K562 (cell line): ENCODE results near the gene XYLB. TPM values are rescaled to one million over a fixed set of nuclear protein-coding genes. Genes with fewer than 3 reads are reported as not detected.

Experiments
- ATAC-seq: fragments of 200-7000 bp; cut with Tn5 transposase; 3 replicates; pipeline ENCODE4 v1.9.1; 2020; ENCODE audit warnings: moderate library complexity
- BruUV-seq: library from RNA; stranded (reverse); fragments of 400-500 nt; replicated peaks from 2 replicates; lab custom pipeline; 2021; lab: Mats Ljungman, UMichigan
- CTCF ChIA-PET: fragments of 300-600 bp; formaldehyde crosslinking; extraction: SDS; loops from one replicate; lab custom pipeline; 2021; ENCODE audit warnings: low intra/inter-chr PET ratio; lab: Yijun Ruan, JAX
- POLR2A ChIA-PET: fragments of 300-600, 350-650 bp; sonication (Branson Sonifier 250); formaldehyde crosslinking; extraction: SDS; loops from one replicate; lab custom pipeline; 2021; ENCODE audit warnings: antibody characterized with exemption, inconsistent platforms; lab: Yijun Ruan, JAX
- DNase-seq, 4 experiments: peaks; one replicate each; pipeline versions ENCODE4 v3.0.0 to v3.0.0-alpha.2; 2011 to 2018; ENCODE audit warnings: low spot score in 3 of 4, mixed read lengths in 3 of 4; ENCODE audit errors: extremely low read depth in 1 of 4
- FAIRE-seq: peaks from 2 replicates; lab custom pipeline; 2011; peaks lifted over from hg19 to GRCh38; lab: Jason Lieb, UNC
- H2AFZ ChIP-seq: 2 replicates; pipeline ENCODE4 v1.6.0; 2011; ENCODE audit warnings: low read depth, low read length, control low read depth, inconsistent platforms
- H3K27ac ChIP-seq: fragments of 200-600 bp; 3 replicates; pipeline ENCODE4 v1.8.0; 2011; ENCODE audit warnings: low read depth, mild to moderate bottlenecking, control low read depth, inconsistent platforms, low read length, moderate library complexity, mixed read lengths; ENCODE audit errors: extremely low read depth
- H3K27me3 ChIP-seq, 2 experiments: fragments of 300-600 bp in 1 of 2; 2 replicates in 1 of 2; 3 replicates in 1 of 2; pipeline versions ENCODE4 v1.6.0 to v1.8.0; 2011; ENCODE audit warnings: inconsistent platforms in 2 of 2, low read length in 2 of 2, mild to moderate bottlenecking in 1 of 2, mixed read lengths in 1 of 2, moderate library complexity in 1 of 2; ENCODE audit not compliant: control insufficient read depth in 2 of 2, insufficient read depth in 2 of 2
- H3K36me3 ChIP-seq: fragments of 300-600 bp; 3 replicates; pipeline ENCODE4 v1.8.0; 2011; ENCODE audit warnings: mild to moderate bottlenecking, low read length, inconsistent platforms; ENCODE audit not compliant: control insufficient read depth, insufficient read depth
- H3K4me1 ChIP-seq, 2 experiments: fragments of 200-600 bp in 1 of 2; replicated peaks in 1 of 2; 2 replicates in 1 of 2; 3 replicates in 1 of 2; pipeline versions ENCODE4 v1.5.1 to v1.8.0; 2011; ENCODE audit warnings: inconsistent platforms in 2 of 2, low read length in 2 of 2, mild to moderate bottlenecking in 1 of 2, mixed read lengths in 1 of 2, moderate library complexity in 1 of 2; ENCODE audit not compliant: control insufficient read depth in 2 of 2, insufficient read depth in 2 of 2
- H3K4me2 ChIP-seq: 2 replicates; pipeline ENCODE4 v1.6.1; 2011; ENCODE audit warnings: low read length, control low read depth, inconsistent platforms, mixed read lengths; ENCODE audit not compliant: insufficient read depth
- H3K4me3 ChIP-seq: fragments of 200-600 bp; sonication (generic), shearing (Covaris generic); 2 replicates; pipeline ENCODE4 v1.5.1; 2016; ENCODE audit warnings: control low read depth, inconsistent platforms
- H3K79me2 ChIP-seq: fragments of 200-600 bp; 3 replicates; pipeline ENCODE4 v1.8.0; 2011; ENCODE audit warnings: low read length, inconsistent platforms; ENCODE audit not compliant: control insufficient read depth, insufficient read depth
- H3K9ac ChIP-seq, 2 experiments: 2 replicates each; pipeline versions ENCODE4 v1.6.0 to v1.6.1; 2011; ENCODE audit warnings: low read depth in 2 of 2, low read length in 2 of 2, control low read depth in 1 of 2, inconsistent platforms in 1 of 2, mild to moderate bottlenecking in 1 of 2, mixed read lengths in 1 of 2; ENCODE audit not compliant: insufficient read depth in 1 of 2
- H3K9me1 ChIP-seq: one replicate; pipeline ENCODE4 v1.6.0; 2011; ENCODE audit warnings: inconsistent platforms, mild to moderate bottlenecking, low read length, moderate library complexity; ENCODE audit not compliant: control insufficient read depth, insufficient read depth
- H3K9me3 ChIP-seq: replicated peaks from 2 replicates; pipeline ENCODE4 v1.5.1; 2011; ENCODE audit warnings: low read depth, low read length, inconsistent platforms; ENCODE audit not compliant: control insufficient read depth, insufficient read depth
- H4K20me1 ChIP-seq: replicated peaks from 2 replicates; pipeline ENCODE4 v1.6.1; 2011; ENCODE audit warnings: low read length, inconsistent platforms, mixed read lengths; ENCODE audit not compliant: control insufficient read depth, insufficient read depth
- ATF7 ChIP-seq: fragments of 450-650 bp; IDR thresholded peaks from 2 replicates; pipeline ENCODE4 v1.7.1; 2014; ENCODE audit warnings: mild to moderate bottlenecking, moderate library complexity
- BRCA1 ChIP-seq, 2 experiments: fragments of 450-650 bp in 1 of 2; sonication (generic) in 1 of 2; formaldehyde crosslinking in 1 of 2; IDR thresholded peaks; 2 replicates each; pipeline versions ENCODE4 v1.5.0 to v1.6.1; 2017 to 2020; ENCODE audit warnings: mild to moderate bottlenecking in 1 of 2, missing genetic modification reagents in 1 of 2
- CEBPG ChIP-seq, 3 experiments: fragments of 200-800 bp in 1 of 3; sonication (Bioruptor generic) in 1 of 3; sonication (generic) in 1 of 3; formaldehyde crosslinking in 1 of 3; IDR thresholded peaks in 2 of 3; conservative IDR thresholded peaks in 1 of 3; 2 replicates each; pipeline versions ENCODE4 v1.6.1 to v1.8.0; 2016 to 2022; ENCODE audit warnings: missing compliant biosample characterization in 2 of 3, missing genetic modification characterization in 2 of 3, mild to moderate bottlenecking in 1 of 3, missing genetic modification reagents in 1 of 3
- EZH2 ChIP-seq: IDR thresholded peaks from 2 replicates; pipeline ENCODE4 v1.6.1; 2012; ENCODE audit warnings: low read depth, mild to moderate bottlenecking, inconsistent platforms, low read length, borderline replicate concordance
- HNRNPK ChIP-seq: fragments of 200-400 bp; formaldehyde crosslinking; IDR thresholded peaks from one replicate; pipeline ENCODE4 v1.6.1; 2018; ENCODE audit warnings: mild to moderate bottlenecking, low read depth, low read length; ENCODE audit not compliant: poor library complexity, severe bottlenecking
- HOMEZ ChIP-seq: fragments of 250-450 bp; sonication (Bioruptor Pico); IDR thresholded peaks from 2 replicates; pipeline ENCODE4 v1.4.0; 2020; ENCODE audit warnings: mild to moderate bottlenecking, moderate library complexity
- IRF2 ChIP-seq: sonication (generic); formaldehyde crosslinking; IDR thresholded peaks from 2 replicates; pipeline ENCODE4 v1.8.1; 2022; ENCODE audit warnings: mild to moderate bottlenecking, missing genetic modification reagents
- IRF9 ChIP-seq: fragments of 450-650 bp; IDR thresholded peaks from 2 replicates; pipeline ENCODE4 v1.6.1; 2016; ENCODE audit warnings: missing biosample characterization, missing genetic modification characterization
- MCM3 ChIP-seq: fragments of 450-650 bp; IDR thresholded peaks from 2 replicates; pipeline ENCODE4 v1.6.1; 2016
- MTA3 ChIP-seq: fragments of 450-650 bp; formaldehyde crosslinking; IDR thresholded peaks from 2 replicates; pipeline ENCODE4 v1.6.1; 2017; ENCODE audit warnings: mild to moderate bottlenecking, borderline replicate concordance
- NRF1 ChIP-seq, 2 experiments: fragments of 450-650 bp; IDR thresholded peaks in 1 of 2; conservative IDR thresholded peaks in 1 of 2; 2 replicates each; pipeline ENCODE4 v1.6.1; 2014; ENCODE audit warnings: mild to moderate bottlenecking in 2 of 2
- PHF8 ChIP-seq: fragments of 200-600 bp; sonication (generic); IDR thresholded peaks from 2 replicates; pipeline ENCODE4 v1.6.1; 2012; ENCODE audit warnings: mixed run types, mild to moderate bottlenecking, inconsistent platforms, low read length, moderate library complexity, borderline replicate concordance
- SRSF3 ChIP-seq: fragments of 200-400 bp; formaldehyde crosslinking; IDR thresholded peaks from 2 replicates; pipeline ENCODE4 v1.6.1; 2016; ENCODE audit warnings: mild to moderate bottlenecking, low read length, moderate library complexity; ENCODE audit not compliant: insufficient read depth
- TRIM24 ChIP-seq, 2 experiments: fragments of 450-650 bp; IDR thresholded peaks; 2 replicates each; pipeline ENCODE4 v1.6.1; 2016
- ZC3H11A ChIP-seq: IDR thresholded peaks from 2 replicates; pipeline ENCODE4 v1.6.1; 2012; ENCODE audit warnings: low read depth, low read length, improper control_type of control experiment
- ZNF24 ChIP-seq: fragments of 450-650 bp; IDR thresholded peaks from 2 replicates; pipeline ENCODE4 v1.6.1; 2016
- ZNF324 ChIP-seq: fragments of 250-450 bp; sonication (Bioruptor Pico); IDR thresholded peaks from 2 replicates; pipeline ENCODE4 v1.4.0; 2020; ENCODE audit warnings: mild to moderate bottlenecking
- ZNF354B ChIP-seq: fragments of 250-450 bp; sonication (Bioruptor Pico); IDR thresholded peaks from 2 replicates; pipeline ENCODE4 v1.4.0; 2020
- ZNF584 ChIP-seq: fragments of 200-800 bp; sonication (Bioruptor generic); IDR thresholded peaks from 2 replicates; pipeline ENCODE4 v1.6.1; 2016; ENCODE audit warnings: low read depth, mild to moderate bottlenecking, missing genetic modification characterization, missing compliant biosample characterization
- in situ Hi-C: fragments of 300-500 bp; cut with MboI; formaldehyde crosslinking; loops from 4 replicates; pipeline ENCODE4 v1.15.0; 2018; ENCODE audit warnings: inconsistent platforms, mixed read lengths
- intact Hi-C: fragments of 100-400 bp; cut with micrococcal nuclease; formaldehyde crosslinking; loops from 2 replicates; pipeline ENCODE4 v1.14.2; 2022
- polyA plus RNA-seq, 8 experiments: library from polyadenylated mRNA; depleted of rRNA in 4 of 8; stranded (reverse) in 5 of 8; unstranded in 3 of 8; fragments of >200 nt; fragmentation: Nextera tagmentation in 2 of 8; fragmentation: Illumina TruSeq in 1 of 8; extraction: Ambion mirVana in 2 of 8; extraction: Trizol in 1 of 8; gene quantifications; 2 replicates each; pipeline versions ENCODE4 v1.2.1 to v1.2.3, GENCODE V29; 2011 to 2014; ENCODE audit warnings: inconsistent platforms in 1 of 8, missing spikeins in 1 of 8
- total RNA-seq, 7 experiments: library from RNA; depleted of rRNA in 6 of 7; stranded (reverse); fragments of >200 nt in 6 of 7; fragmentation: Illumina TruSeq in 2 of 7; extraction: Trizol in 2 of 7; gene quantifications; 2 replicates each; pipeline versions ENCODE4 v1.2.1 to v1.2.3, GENCODE V29; 2011 to 2021; ENCODE audit warnings: low replicate concordance in 1 of 7
- TF ChIP-seq, protein P1 (sequence below), 2 experiments: fragments of 250-450 bp in 1 of 2; fragments of 450-650 bp in 1 of 2; sonication (Bioruptor Pico) in 1 of 2; IDR thresholded peaks; 2 replicates each; pipeline versions ENCODE4 v1.6.1 to v1.8.0; 2016 to 2021; ENCODE audit warnings: mild to moderate bottlenecking in 2 of 2, moderate library complexity in 2 of 2, missing compliant biosample characterization in 1 of 2, missing genetic modification characterization in 1 of 2

The XYLB gene
- total and polyA plus RNA-seq, 9 of the 15 experiments (the other 6 are each of a cell fraction or from before 2014, with no cell fraction given) = 4.0 to 20.2 (median 13.2) TPM

- FAIRE-seq (peak; percentile 58), DNase-seq (peak in 2 of 4 experiments; percentile 55 to 59), ATAC-seq (peak; percentile 69)
- H3K36me3 ChIP-seq = no peaks in the 10 kb centered on the region
- H3K4me1 ChIP-seq = peaks cover 0 to 8% of the 10 kb centered on the region in 2 experiments; a peak in 3 of 5 replicates
- intact Hi-C loops = no loop called here
- no peak overlapping the region for H3K9ac ChIP-seq
- H4K20me1 ChIP-seq = no peaks in the 10 kb centered on the region
- CTCF ChIA-PET = no interaction called here
- in situ Hi-C loops = no loop called here
- no TSS peak for BruUV-seq
- H2AFZ ChIP-seq = 0 out of 2 replicates have a peak overlapping the region, but pooled peaks have one; percentile 17
- peak overlapping the region; percentile 43; the same call in 2 of the 3 replicates for H3K27ac ChIP-seq
- peaks cover 7% of the 10 kb centered on the region; the same call in 1 of the 2 replicates for H3K9me3 ChIP-seq
- no peaks in the 10 kb centered on the region for H3K79me2 ChIP-seq
- H3K9me1 ChIP-seq = no peaks in the 10 kb centered on the region
- peaks cover 2 to 10% of the 10 kb centered on the region in 2 experiments; a peak in 2 of 5 replicates for H3K27me3 ChIP-seq
- H3K4me2 ChIP-seq = no peak overlapping the region; the same call in 1 of the 2 replicates
- H3K4me3 ChIP-seq = no peak overlapping the region
- POLR2A ChIA-PET = no interaction called here
- TF ChIP-seq BRCA1 (IDR thresholded peaks at IDR 0.05) = no peak
- no peak for TF ChIP-seq BRCA1 (CRISPR knock-in tag; IDR thresholded peaks at IDR 0.05)
- TF ChIP-seq ZNF324 (CRISPR knock-in tag) = no peak
- no peak for TF ChIP-seq SRSF3
- TF ChIP-seq MTA3 = peak; percentile 46; the same call in 1 of the 2 replicates
- TF ChIP-seq ZNF24 = no peak
- TF ChIP-seq MCM3 = no peak
- TF ChIP-seq ZNF354B (CRISPR knock-in tag) = no peak
- TF ChIP-seq TRIM24 (IDR thresholded peaks at IDR 0.05) = peak; percentile 91 to 97
- no peak for TF ChIP-seq ZNF584 (CRISPR knock-in tag)
- no peak for TF ChIP-seq HNRNPK
- no peak for TF ChIP-seq EZH2
- no peak for TF ChIP-seq ZC3H11A
- no peak for TF ChIP-seq CEBPG (CRISPR knock-in tag; IDR thresholded peaks at IDR 0.05)
- peak in 1 of 2 experiments; percentile 34; a peak in 1 of 4 replicates for TF ChIP-seq CEBPG (tag; conservative IDR thresholded peaks at IDR 0.05 in 1 of 2, IDR thresholded peaks at IDR 0.05 in 1 of 2)
- TF ChIP-seq HOMEZ (CRISPR knock-in tag) = no peak
- TF ChIP-seq, protein P1, sequence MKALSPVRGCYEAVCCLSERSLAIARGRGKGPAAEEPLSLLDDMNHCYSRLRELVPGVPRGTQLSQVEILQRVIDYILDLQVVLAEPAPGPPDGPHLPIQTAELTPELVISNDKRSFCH (CRISPR knock-in tag; IDR thresholded peaks at IDR 0.05) = no peak
- TF ChIP-seq, protein P1 (tag; IDR thresholded peaks at IDR 0.05) = no peak
- no peak for TF ChIP-seq IRF2 (CRISPR knock-in tag)
- no peak for TF ChIP-seq NRF1 (conservative IDR thresholded peaks at IDR 0.05 in 1 of 2, IDR thresholded peaks at IDR 0.05 in 1 of 2)
- TF ChIP-seq ATF7 = peak; percentile 57; the same call in 1 of the 2 replicates
- TF ChIP-seq IRF9 (tag) = no peak
- TF ChIP-seq PHF8 = no peak
Observed at GRCh38 chr3:38327335-38328009, 19.1 kb upstream of the XYLB start.
